ENCODE measurements around the gene NLRC5.

NLRC5 gene

GRCh38 chr16:56982695-56983094 lies 6.7 kb upstream of the NLRC5 start:
- ChIA-PET POLR2A (no interaction called here), CTCF (no interaction called here)
- Histone ChIP-seq H3K36me3 (ENCODE audit: control insufficient read depth in 2 of 2, insufficient read depth in 1 of 2, low read length in 2 of 2) (no peaks in the 10 kb centered on the region), H3K9me3 (ENCODE audit: control insufficient read depth, insufficient read depth, low read depth, low read length) (no peaks in the 10 kb centered on the region), H3K4me1 (ENCODE audit: control insufficient read depth, insufficient read depth, low read length) (no peaks in the 10 kb centered on the region), H3K4me3 (ENCODE audit: low read depth, low read length) (no peak overlapping the region), H3K27ac (ENCODE audit: extremely low read depth, low read depth, low read length) (no peak overlapping the region)
- no peak for TF ChIP-seq ZNF335 (tag by site-specific recombination; conservative IDR thresholded peaks at IDR 0.05)
- no peak for TF ChIP-seq ZNF169 (tag by site-specific recombination; IDR thresholded peaks at IDR 0.05)
- TF ChIP-seq KLF10 (tag by site-specific recombination; IDR thresholded peaks at IDR 0.05) = no peak
- no peak for TF ChIP-seq ZNF138 (tag by site-specific recombination; IDR thresholded peaks at IDR 0.05; ENCODE audit: borderline replicate concordance)
- no peak for TF ChIP-seq ZNF510 (tag by site-specific recombination; IDR thresholded peaks at IDR 0.05; ENCODE audit: insufficient replicate concordance)
- TF ChIP-seq ZNF701 (tag by site-specific recombination; IDR thresholded peaks at IDR 0.05) = no peak
- TF ChIP-seq ZNF664 (tag by site-specific recombination; IDR thresholded peaks at IDR 0.05) = no peak
- no peak for TF ChIP-seq FEZF1 (tag by site-specific recombination; IDR thresholded peaks at IDR 0.05)
- no peak for TF ChIP-seq ZNF366 (tag by site-specific recombination; conservative IDR thresholded peaks at IDR 0.05)
- TF ChIP-seq ZNF221 (tag by site-specific recombination; IDR thresholded peaks at IDR 0.05; ENCODE audit: borderline replicate concordance) = no peak
- TF ChIP-seq BCL11A (tag by site-specific recombination; IDR thresholded peaks at IDR 0.05; ENCODE audit: low read depth) = no peak
- no peak for TF ChIP-seq WT1 (tag by site-specific recombination; IDR thresholded peaks at IDR 0.05)
- no peak for TF ChIP-seq ZNF324 (tag by site-specific recombination; IDR thresholded peaks at IDR 0.05)
- TF ChIP-seq ZNF175 (tag by site-specific recombination; IDR thresholded peaks at IDR 0.05) = no peak
- TF ChIP-seq ZSCAN5A (tag by site-specific recombination; IDR thresholded peaks at IDR 0.05) = no peak
- TF ChIP-seq ZBTB17 (tag by site-specific recombination; IDR thresholded peaks at IDR 0.05) = no peak
- no peak for TF ChIP-seq ZNF362 (tag by site-specific recombination; IDR thresholded peaks at IDR 0.05)

GRCh38 chr16:56983211-56983751 lies 6.1 kb upstream of the NLRC5 start:
- Histone ChIP-seq H3K36me3 (ENCODE audit: control insufficient read depth in 2 of 2, insufficient read depth in 1 of 2, low read length in 2 of 2) (no peaks in the 10 kb centered on the region), H3K4me3 (ENCODE audit: low read depth, low read length) (no peak overlapping the region), H3K27ac (ENCODE audit: extremely low read depth, low read depth, low read length) (no peak overlapping the region), H3K4me1 (ENCODE audit: control insufficient read depth, insufficient read depth, low read length) (no peaks in the 10 kb centered on the region), H3K9me3 (ENCODE audit: control insufficient read depth, insufficient read depth, low read depth, low read length) (no peaks in the 10 kb centered on the region)
- CTCF ChIA-PET = interaction anchor here (1.7 kb wide), 1 partner anchor 18 kb away, joined by 14 read pairs; no protein-coding TSS in a partner anchor
- POLR2A ChIA-PET = no interaction called here
- TF ChIP-seq ZNF223 (tag by site-specific recombination; IDR thresholded peaks at IDR 0.05) (no peak), ZNF48 (tag by site-specific recombination; IDR thresholded peaks at IDR 0.05) (no peak), YY2 (tag by site-specific recombination; IDR thresholded peaks at IDR 0.05) (no peak), ZNF211 (tag by site-specific recombination; IDR thresholded peaks at IDR 0.05; ENCODE audit: low read depth) (no peak), HOXC10 (CRISPR knock-in tag; IDR thresholded peaks at IDR 0.05) (no peak), ZNF112 (tag by site-specific recombination; IDR thresholded peaks at IDR 0.05) (no peak)
